VCaP (cell line): ENCODE measurements around the gene CREB3L2.
A peak's percentile ranks its signal among the peaks of the same experiment; 100 is the strongest.

Source experiments
- H3K27ac ChIP-seq: fragments of 450-650 bp; 2 replicates; pipeline ENCODE4 v1.5.1; 2017
- TF ChIP-seq, protein P1 (sequence below): fragments of 450-650 bp; conservative IDR thresholded peaks from 2 replicates; pipeline ENCODE4 v1.5.1; 2017; ENCODE audit warnings: mild to moderate bottlenecking, moderate library complexity

Gene CREB3L2

DNA sequence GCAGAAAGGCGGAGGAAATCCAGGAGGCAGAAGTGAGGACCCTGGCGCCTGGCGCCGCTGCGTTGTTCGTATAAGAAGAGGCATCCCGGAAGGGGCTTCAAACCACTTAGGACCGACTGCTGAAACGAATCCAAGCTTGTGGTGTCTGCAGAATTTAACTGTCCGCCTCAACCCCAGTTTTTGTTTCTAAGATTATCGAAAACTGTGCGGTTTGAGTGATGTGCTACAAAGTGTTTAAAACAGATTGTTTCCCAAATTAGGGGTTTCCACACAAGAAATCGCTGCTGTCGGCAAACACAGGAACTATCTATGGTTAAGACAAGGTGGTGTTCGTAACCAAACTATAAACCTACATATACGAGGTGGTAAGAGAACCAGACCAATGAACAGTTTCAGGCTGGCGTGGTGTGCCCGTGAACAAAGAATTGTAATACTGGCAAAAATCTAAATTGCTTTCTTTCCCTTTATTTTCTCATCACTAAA lies 154.3 kb downstream of the CREB3L2 start:
- no peak overlapping the region for H3K27ac ChIP-seq
- TF ChIP-seq, protein P1, sequence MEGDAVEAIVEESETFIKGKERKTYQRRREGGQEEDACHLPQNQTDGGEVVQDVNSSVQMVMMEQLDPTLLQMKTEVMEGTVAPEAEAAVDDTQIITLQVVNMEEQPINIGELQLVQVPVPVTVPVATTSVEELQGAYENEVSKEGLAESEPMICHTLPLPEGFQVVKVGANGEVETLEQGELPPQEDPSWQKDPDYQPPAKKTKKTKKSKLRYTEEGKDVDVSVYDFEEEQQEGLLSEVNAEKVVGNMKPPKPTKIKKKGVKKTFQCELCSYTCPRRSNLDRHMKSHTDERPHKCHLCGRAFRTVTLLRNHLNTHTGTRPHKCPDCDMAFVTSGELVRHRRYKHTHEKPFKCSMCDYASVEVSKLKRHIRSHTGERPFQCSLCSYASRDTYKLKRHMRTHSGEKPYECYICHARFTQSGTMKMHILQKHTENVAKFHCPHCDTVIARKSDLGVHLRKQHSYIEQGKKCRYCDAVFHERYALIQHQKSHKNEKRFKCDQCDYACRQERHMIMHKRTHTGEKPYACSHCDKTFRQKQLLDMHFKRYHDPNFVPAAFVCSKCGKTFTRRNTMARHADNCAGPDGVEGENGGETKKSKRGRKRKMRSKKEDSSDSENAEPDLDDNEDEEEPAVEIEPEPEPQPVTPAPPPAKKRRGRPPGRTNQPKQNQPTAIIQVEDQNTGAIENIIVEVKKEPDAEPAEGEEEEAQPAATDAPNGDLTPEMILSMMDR: no peak

DNA sequence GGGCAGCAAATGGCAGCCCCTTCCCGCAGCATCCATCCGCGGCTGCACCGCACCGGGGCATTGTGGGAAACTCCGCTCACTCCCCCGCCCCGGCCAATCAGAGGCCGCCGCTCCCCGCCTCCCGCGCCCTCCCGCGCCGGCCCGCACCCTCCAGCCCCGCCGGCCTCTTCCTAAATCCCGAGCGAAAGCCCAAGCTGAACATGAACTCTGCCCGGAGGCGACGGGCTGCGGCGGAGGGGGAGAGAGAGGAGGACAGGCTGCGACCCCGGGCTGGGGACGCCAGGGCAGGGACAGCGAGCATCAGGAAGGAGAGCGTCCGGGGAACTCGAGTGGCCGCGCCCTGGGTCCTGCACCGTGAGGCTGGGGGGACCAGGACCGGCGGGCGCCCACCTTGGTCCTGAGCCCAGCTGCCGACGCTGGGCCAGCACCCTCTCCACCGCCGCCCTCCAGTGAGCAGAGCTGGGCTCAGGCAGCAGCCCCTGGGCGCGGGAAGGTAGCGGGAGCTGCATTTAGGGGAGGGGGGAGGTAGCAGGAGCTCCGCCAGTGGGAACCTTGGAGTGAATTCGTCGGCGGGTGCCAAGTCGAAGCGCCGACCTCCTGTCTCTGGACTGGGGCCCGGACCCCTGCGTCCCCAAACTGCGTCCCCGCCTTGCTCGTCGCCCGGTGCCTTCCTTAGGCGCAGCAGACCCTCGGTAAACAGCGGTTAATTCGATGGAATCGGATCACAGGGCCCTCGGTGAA lies 154.9 kb downstream of the CREB3L2 start, which contains the start of gene DGKI:
DGKI (minus strand) TSS at position 148 of the 741 bp plus-strand sequence.
- TF ChIP-seq, protein P1: no peak
- no peak within 1 kb of the TSS for H3K27ac ChIP-seq

DNA sequence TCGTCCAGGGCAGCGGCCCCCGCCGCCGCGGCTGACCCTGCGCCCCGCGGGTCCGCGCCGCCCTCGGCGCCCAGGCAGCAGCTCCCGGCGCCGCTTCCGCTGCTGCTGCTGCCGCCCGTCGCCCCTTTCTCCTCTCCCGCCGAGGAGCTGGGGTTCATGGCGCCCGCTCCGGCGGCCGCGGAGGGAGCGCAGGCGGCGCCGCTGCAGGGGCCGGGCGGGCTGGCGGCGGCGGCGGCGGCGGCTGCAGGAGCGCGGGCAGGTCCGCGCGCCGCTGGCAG lies 155.4 kb downstream of the CREB3L2 start:
- H3K27ac ChIP-seq: no peak overlapping the region
- TF ChIP-seq, protein P1: no peak

DNA sequence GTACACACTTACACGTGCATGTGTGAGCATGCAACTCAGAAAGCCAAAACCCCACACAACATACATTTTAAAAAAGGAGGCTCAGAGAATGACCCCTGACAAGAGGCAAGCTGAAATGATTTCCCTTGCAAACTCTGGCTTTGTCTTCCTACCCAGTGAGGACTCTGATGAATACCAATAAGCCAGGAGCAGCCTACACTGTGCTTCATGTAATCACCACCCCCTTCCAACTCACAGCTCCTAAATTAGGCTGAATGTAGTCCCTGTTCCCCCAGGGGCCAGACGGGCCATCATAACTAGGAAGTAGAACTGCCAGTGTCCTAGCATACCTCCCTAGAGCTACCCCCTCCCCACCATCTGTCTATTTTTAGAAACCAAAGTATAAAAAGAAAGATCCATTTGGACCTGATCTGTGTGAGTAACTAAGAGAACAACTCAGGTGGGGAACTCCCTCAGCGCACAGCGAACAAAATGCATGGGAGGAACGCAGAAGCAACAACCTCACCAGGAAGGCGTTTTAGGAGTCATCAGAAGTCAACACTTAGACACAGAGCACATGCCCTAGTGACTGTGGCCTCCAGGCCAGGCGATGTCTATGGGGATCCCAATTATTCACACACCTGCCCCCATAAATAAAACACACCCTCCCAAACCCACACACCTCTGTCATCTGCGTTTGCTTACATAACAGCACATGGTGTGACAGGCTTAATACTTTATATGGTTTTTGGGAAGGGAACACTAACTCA lies 157.0 kb downstream of the CREB3L2 start:
- TF ChIP-seq, protein P1: no peak
- no peak overlapping the region for H3K27ac ChIP-seq

DNA sequence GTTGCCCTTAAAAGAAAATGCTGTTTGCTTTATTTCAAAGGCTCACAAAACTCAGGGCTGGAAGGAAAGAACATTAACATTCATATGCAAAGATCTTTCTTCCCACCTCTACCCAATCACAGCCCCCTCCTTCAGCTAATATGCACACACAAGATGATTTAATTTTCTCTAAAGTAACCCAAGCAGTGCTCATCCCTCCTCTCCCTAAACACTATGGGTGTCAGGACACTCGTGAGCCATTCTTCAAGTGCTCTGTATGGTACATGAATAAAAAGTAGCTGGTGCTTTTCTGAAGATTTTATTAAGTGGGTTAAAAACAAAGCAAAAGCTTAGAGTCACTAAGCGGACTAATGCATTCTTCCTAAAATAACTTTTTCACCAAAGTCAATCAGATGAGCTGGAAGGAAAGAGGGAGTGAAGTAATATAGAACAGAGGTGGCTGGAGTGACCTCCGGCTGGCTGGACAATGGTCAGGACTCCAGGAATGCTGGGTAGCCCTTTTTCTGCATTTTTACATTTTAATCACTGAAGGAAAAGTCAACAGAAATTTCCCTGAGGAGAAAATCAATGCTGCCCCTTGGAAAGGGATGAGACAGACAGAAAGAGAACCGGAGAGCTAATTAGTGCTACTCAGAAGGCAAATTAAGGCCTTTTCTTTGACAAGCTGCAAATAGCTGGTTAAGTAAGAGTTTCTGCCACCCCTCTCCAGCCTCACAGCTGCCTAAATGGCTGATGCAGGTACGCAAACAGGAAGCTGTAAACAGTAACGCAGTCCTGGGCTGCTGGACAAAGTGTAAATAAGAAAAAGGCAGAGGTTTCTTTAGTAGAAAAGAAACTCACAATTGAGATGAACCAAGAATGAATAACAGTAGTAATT lies 161.7 kb downstream of the CREB3L2 start:
- H3K27ac ChIP-seq: peak overlapping the region; percentile 48
- TF ChIP-seq, protein P1: no peak

DNA sequence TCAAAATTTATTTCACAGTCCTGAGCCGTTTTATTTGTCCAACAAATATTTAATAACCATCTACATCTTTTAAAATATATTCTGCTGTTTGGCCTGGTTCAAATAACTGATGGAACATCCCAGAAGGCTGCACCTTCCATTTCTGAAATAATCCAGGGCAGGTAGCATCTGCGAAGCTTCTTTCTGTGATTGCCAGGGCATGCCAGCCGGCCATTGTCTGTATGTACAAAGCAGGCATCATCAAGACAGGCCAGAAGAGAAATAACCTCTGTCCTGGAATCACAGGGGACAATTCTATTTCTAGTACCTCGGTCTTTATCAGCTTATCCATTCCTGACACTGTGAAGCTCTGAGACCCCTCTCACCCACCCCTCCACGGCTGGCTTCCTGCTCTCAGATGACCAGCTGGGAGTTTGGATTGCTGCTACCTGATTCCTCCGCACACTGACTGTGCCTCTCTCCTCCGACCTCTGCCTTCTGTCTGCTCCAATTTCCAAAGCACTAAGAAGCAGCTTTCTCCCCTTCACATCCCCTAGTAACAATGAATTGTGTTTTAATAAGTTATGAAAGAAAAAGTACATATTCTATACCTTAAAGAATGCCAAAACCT lies 163.1 kb downstream of the CREB3L2 start:
- no peak overlapping the region for H3K27ac ChIP-seq
- TF ChIP-seq, protein P1: no peak
